HUES48 (cell line): ENCODE data around the gene FOLR2.

ENCODE experiments used
- H3K27ac ChIP-seq: one replicate; pipeline ENCODE4 v1.7.0; 2013; ENCODE audit warnings: low read depth, low read length, inconsistent platforms
- H3K27me3 ChIP-seq: 2 replicates; pipeline ENCODE4 v1.6.1; 2013; ENCODE audit warnings: mild to moderate bottlenecking, low read length; ENCODE audit not compliant: control insufficient read depth, insufficient read depth
- H3K36me3 ChIP-seq: 2 replicates; pipeline ENCODE4 v1.6.1; 2013; ENCODE audit warnings: low read length; ENCODE audit not compliant: control insufficient read depth, insufficient read depth
- H3K4me1 ChIP-seq: 2 replicates; pipeline ENCODE4 v1.6.1; 2013; ENCODE audit warnings: mild to moderate bottlenecking, low read length; ENCODE audit not compliant: control insufficient read depth, insufficient read depth
- H3K4me3 ChIP-seq: 2 replicates; pipeline ENCODE4 v1.5.1; 2013; ENCODE audit warnings: mild to moderate bottlenecking, low read depth, low read length
- H3K9ac ChIP-seq: 2 replicates; pipeline ENCODE4 v1.6.1; 2013; ENCODE audit warnings: mild to moderate bottlenecking, low read depth, low read length, moderate library complexity
- H3K9me3 ChIP-seq: 2 replicates; pipeline ENCODE4 v1.6.1; 2013; ENCODE audit warnings: low read length; ENCODE audit not compliant: control insufficient read depth, insufficient read depth

The FOLR2 gene

DNA sequence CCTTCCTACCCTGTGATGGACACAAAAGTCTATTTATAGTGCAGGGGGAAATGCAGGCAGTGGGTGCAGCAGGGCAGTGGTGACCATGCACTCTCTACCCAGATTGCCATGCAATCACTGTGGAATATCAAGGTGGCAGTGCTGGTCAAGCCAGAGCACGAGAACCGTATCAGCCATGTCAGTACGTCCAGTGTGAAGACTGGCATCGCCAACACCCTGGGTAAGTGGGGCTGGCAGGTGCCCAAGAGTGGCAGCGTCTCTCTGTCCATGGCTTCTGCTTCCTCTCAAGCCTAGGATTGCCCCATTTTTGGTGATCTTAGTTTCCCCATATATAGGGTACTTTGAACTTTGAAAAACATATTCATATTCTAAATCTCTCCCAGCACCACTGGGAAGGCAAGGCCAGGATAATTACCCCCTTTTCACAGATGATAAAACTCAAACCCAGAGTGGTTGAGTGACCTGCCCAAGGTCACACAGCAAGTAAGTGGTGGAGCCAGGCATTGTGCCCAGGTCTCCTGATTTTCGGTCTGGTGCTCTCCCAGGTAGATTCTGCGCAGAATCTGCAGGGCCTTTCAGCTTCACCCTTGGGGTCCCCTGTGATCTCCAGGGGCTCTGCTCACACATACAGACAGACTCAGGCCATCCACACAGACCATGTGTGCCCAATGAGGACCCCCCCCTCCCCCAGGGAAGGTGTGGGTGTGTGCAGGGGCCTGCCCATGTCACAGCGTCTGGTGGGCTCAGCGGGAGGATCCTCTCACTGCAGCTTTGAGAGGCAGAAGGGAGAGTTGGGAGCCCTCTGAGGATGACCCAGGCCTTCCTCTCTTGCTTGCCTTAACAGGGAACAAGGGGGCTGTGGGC is 15.0 kb downstream of the FOLR2 start:
- Histone ChIP-seq H3K9me3 (no peaks in the 10 kb centered on the region), H3K4me1 (no peaks in the 10 kb centered on the region), H3K36me3 (peaks cover 89% of the 10 kb centered on the region), H3K4me3 (no peak overlapping the region), H3K9ac (no peak overlapping the region), H3K27me3 (no peaks in the 10 kb centered on the region), H3K27ac (no peak overlapping the region)

DNA sequence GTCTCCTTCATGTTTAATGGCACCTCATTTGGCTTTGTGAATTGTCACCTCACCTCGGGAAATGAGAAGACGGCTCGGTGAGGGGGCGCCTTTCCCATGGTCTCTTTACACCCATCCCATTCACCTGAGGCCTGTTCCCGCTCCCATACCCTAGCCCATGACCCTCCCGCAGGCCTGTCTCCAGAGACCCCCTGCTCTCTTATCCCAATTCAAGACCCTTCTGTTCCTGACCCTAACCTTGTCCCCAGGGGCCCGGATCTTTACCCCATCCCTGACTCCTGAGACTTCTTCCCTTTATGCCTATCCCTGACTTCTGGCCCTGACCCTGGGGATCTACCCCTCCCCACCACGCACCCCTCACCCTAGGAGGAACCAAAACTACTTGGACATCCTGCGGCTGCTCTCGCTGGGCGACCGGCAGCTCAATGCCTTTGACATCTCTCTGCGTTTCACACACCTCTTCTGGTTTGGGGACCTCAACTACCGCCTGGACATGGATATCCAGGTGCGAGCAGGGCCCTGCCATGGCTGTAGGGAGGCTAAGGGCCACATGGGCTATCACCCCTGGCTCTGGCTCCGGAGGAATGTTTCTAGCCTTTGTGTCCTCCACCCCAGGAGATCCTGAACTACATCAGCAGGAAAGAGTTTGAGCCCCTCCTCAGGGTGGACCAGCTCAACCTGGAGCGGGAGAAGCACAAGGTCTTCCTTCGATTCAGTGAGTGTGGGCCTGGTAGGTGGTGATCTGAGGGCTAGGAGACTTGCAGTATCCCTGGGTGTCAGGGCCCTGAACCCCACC is 15.9 kb downstream of the FOLR2 start:
- H3K27me3 ChIP-seq, result no peaks in the 10 kb centered on the region
- H3K9me3 ChIP-seq, result no peaks in the 10 kb centered on the region
- H3K36me3 ChIP-seq, result peaks cover 94% of the 10 kb centered on the region
- no peak overlapping the region for H3K27ac ChIP-seq
- no peak overlapping the region for H3K9ac ChIP-seq
- peaks cover under 1% of the 10 kb centered on the region; the same call in 1 of the 2 replicates for H3K4me1 ChIP-seq
- no peak overlapping the region for H3K4me3 ChIP-seq

DNA sequence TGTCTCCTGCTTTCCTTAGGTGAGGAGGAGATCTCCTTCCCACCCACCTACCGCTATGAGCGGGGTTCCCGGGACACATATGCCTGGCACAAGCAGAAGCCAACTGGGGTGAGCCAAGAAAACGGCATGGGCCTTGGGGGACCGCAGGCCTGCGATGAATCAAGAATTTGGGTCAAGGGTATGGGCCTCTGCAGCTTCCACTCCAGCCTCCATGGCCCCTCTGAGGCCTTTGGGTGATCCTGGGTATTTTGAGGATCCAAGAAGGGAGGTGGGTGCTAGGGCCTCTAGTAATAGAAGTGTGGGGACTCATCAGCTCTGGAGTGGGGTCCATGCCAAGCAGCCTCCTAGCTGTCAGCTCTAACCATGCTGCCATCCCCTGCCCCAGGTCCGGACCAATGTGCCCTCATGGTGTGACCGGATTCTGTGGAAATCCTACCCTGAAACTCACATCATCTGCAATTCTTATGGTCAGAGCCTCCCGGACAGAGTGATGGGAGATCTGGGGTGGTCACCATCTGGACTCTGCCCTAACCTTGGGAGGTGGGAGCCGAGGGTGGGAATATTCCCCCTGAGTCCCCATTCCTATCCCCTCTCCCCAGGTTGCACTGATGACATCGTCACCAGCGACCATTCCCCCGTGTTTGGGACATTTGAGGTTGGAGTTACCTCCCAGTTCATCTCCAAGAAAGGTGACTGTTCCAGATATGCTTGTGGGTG is 16.6 kb downstream of the FOLR2 start:
- peaks cover 94% of the 10 kb centered on the region for H3K36me3 ChIP-seq
- H3K9ac ChIP-seq, result no peak overlapping the region
- no peaks in the 10 kb centered on the region for H3K27me3 ChIP-seq
- H3K9me3 ChIP-seq, result no peaks in the 10 kb centered on the region
- H3K27ac ChIP-seq, result no peak overlapping the region
- peaks cover 5% of the 10 kb centered on the region; the same call in 1 of the 2 replicates for H3K4me1 ChIP-seq
- H3K4me3 ChIP-seq, result no peak overlapping the region

DNA sequence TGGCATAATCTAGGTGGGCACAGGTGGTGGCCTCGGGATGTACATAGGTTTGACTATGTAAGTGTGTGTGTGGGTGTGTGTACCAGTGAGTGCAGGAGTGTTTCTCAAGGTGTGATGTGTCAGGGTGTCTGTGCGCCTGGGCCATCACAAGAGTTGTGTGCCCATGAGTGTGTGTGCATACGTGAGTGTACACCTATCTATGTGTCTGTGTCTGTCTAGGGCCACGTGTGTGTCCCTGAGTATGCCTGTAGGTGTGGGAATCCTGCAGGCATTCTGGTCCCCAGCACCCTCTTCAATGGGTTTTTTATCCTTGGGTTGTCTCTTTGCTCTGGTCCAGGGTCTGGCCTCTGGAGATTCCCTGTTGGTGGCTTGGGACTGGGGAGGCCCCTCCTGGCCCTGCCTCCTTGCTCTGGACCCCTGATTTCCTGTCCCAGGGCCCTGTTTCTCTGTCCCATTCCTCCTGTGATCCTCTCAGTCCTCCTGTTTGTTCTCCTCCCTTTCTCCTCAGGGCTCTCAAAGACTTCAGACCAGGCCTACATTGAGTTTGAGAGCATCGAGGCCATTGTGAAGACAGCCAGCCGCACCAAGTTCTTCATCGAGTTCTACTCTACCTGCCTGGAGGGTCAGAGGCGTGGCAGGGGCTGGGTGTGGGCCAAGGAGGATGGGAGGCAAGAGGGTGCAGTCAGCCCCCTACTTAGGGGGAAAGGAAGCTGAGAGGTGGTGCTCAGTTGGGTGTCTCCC is 17.3 kb downstream of the FOLR2 start:
- no peak overlapping the region for H3K4me3 ChIP-seq
- H3K36me3 ChIP-seq, result peaks cover 87% of the 10 kb centered on the region
- H3K9ac ChIP-seq, result no peak overlapping the region
- peaks cover 6% of the 10 kb centered on the region for H3K27me3 ChIP-seq
- H3K4me1 ChIP-seq, result peaks cover 8% of the 10 kb centered on the region
- no peak overlapping the region for H3K27ac ChIP-seq
- no peaks in the 10 kb centered on the region for H3K9me3 ChIP-seq

DNA sequence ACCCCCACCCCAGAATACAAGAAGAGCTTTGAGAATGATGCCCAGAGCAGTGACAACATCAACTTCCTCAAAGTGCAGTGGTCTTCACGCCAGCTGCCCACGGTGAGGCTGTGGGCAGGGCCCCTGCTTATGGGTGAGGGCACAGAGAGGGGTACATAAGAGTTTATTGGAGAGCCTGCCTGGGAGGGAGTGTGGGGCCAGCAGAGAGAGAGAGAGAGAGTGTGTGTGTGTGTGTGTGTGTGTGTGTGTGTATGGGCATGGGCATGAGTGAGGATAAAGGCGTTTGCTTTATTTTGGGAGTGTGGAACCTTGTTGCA is 17.9 kb downstream of the FOLR2 start:
- H3K36me3 ChIP-seq, result peaks cover 81% of the 10 kb centered on the region
- peaks cover 11% of the 10 kb centered on the region for H3K4me1 ChIP-seq
- no peak overlapping the region for H3K9ac ChIP-seq

DNA sequence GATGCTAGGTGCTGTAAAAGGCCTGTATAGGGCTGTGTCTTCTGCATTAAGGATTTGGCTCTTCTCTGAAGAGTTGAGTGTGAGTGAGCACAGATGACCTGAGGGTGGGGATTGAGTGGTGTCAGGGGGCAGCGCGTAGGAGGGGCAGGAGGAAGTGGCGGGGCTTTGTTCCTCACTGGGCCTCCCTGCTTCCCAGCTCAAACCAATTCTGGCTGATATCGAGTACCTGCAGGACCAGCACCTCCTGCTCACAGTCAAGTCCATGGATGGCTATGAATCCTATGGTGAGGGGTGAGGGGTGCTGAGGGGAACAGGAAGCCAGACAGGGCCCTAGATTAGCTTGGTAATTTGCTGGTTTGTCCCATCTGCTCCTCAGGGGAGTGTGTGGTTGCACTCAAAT is 18.3 kb downstream of the FOLR2 start:
- peaks cover 77% of the 10 kb centered on the region for H3K36me3 ChIP-seq
- H3K4me1 ChIP-seq, result peaks cover 12% of the 10 kb centered on the region
- H3K9me3 ChIP-seq, result no peaks in the 10 kb centered on the region
- H3K9ac ChIP-seq, result no peak overlapping the region
- peaks cover 16% of the 10 kb centered on the region for H3K27me3 ChIP-seq
- no peak overlapping the region for H3K27ac ChIP-seq
- H3K4me3 ChIP-seq, result no peak overlapping the region

More for the DNA sequence above, 17.9 kb downstream of the FOLR2 start:
- Histone ChIP-seq H3K9me3 (no peaks in the 10 kb centered on the region), H3K27ac (no peak overlapping the region), H3K27me3 (peaks cover 11% of the 10 kb centered on the region), H3K4me3 (no peak overlapping the region)

DNA sequence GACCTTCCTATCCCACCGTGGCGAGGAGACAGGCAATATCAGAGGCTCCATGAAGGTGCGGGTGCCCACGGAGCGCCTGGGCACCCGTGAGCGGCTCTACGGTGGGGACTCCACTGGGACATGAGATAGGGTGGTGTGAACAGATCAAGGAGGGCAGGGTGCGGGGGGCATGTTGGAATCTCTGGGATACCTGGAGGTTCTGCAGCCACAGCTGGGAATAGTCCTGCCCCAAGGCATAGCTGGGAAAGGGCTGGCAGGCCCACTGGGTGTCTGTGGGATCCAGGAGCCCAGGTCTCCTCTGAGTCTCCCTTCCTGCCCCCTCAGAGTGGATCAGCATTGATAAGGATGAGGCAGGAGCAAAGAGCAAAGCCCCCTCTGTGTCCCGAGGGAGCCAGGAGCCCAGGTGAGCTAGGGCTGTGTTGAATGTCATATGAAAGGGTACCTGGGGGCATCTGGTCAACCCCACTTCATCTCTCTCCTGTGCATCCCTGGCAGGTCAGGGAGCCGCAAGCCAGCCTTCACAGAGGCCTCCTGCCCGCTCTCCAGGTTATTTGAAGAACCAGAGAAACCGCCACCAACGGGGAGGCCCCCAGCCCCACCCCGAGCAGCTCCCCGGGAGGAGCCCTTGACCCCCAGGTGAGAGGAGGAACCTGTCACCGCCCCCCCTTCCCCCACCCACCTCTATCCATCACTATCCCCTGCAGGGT is 18.9 kb downstream of the FOLR2 start:
- H3K27ac ChIP-seq, result no peak overlapping the region
- peaks cover 17% of the 10 kb centered on the region for H3K4me1 ChIP-seq
- no peak overlapping the region for H3K9ac ChIP-seq
- peaks cover 22% of the 10 kb centered on the region for H3K27me3 ChIP-seq
- peaks cover 71% of the 10 kb centered on the region for H3K36me3 ChIP-seq
- H3K9me3 ChIP-seq, result no peaks in the 10 kb centered on the region
- H3K4me3 ChIP-seq, result no peak overlapping the region

DNA sequence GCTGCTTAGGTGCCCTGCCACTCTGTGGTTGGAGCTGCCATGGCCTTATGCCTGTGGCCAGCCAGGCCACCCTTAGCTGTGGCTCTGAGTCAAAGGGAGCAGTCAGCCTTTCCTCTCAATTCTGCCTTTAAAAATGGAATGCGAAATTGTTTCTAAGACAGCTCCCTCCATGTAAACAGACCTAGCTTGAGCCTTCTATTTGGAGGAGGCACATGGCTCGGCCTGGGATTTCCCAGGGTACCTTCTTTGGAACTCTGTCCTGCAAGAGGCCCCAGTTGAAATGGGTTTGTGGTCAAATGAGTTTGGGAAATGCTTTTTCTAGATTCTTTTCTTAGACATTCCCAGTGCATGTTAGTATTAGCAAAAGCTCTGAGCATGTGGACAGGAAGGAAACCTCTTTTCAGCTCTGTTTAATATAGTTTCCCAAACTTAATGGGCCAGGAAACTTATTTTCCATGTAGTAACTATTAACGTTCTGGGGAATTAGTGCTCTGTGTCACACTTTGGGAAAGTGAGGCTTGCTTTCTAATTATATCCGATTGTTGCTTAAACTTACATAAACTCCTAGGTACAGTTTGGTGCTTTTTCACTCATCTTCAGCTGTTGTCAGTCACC is 19.6 kb downstream of the FOLR2 start:
- Histone ChIP-seq H3K9ac (no peak overlapping the region), H3K27ac (no peak overlapping the region), H3K36me3 (peaks cover 64% of the 10 kb centered on the region), H3K4me3 (no peak overlapping the region), H3K4me1 (peaks cover 23% of the 10 kb centered on the region), H3K9me3 (no peaks in the 10 kb centered on the region), H3K27me3 (peaks cover 29% of the 10 kb centered on the region)

DNA sequence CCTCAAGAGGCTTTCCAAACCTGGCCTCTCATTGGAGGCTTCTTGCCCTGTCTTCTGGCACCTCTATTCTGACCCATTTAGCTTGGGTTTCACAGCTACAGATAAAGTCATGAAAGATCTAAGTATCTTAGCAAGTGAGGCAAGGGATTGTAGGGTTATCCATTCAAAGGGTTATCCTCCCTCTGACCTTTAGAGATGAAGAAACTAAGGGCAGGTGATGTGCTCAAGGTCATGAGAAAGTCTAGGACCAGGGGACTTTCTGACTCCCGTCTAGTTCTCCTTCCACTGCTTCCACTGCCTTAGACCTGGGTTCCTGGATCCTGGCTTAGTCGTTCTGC is 20.1 kb downstream of the FOLR2 start:
- Histone ChIP-seq H3K27ac (no peak overlapping the region), H3K27me3 (peaks cover 34% of the 10 kb centered on the region), H3K36me3 (peaks cover 59% of the 10 kb centered on the region), H3K9me3 (no peaks in the 10 kb centered on the region), H3K9ac (no peak overlapping the region), H3K4me3 (no peak overlapping the region), H3K4me1 (peaks cover 23% of the 10 kb centered on the region)
